GM19043 (cell line): Measurements from ENCODE around the gene CUL1.

Experiments used
- ATAC-seq: cut with Tn5 transposase; IDR thresholded peaks from one replicate; pipeline ENCODE4 v1.9.1; 2021; ENCODE audit warnings: low read depth; ENCODE audit not compliant: unreplicated experiment

CUL1 gene

GRCh38 chr7:148799893-148800555, 101.3 kb downstream of the CUL1 start:
- ATAC-seq, result no peak

- no peak for ATAC-seq
Measured at GRCh38 chr7:148800677-148801076, 102.0 kb downstream of the CUL1 start.

- ATAC-seq, result no peak
Measured at GRCh38 chr7:148802101-148802493, 103.4 kb downstream of the CUL1 start.

GRCh38 chr7:148803094-148803493, 104.4 kb downstream of the CUL1 start:
- ATAC-seq, result no peak

- no peak for ATAC-seq
Measured at GRCh38 chr7:148804343-148805235, 105.9 kb downstream of the CUL1 start.

GRCh38 chr7:148806187-148806586, 107.5 kb downstream of the CUL1 start:
- ATAC-seq, result no peak

- no peak for ATAC-seq
Measured at GRCh38 chr7:148807436-148807835, 108.7 kb downstream of the CUL1 start.

- ATAC-seq, result no peak
Measured at GRCh38 chr7:148809856-148810255, 111.2 kb downstream of the CUL1 start.

- ATAC-seq, result no peak
Measured at GRCh38 chr7:148811892-148812291, 113.2 kb downstream of the CUL1 start.

- no peak for ATAC-seq
Measured at GRCh38 chr7:148813890-148814289, 115.2 kb downstream of the CUL1 start.

- no peak for ATAC-seq
Measured at GRCh38 chr7:148814922-148815559, 116.3 kb downstream of the CUL1 start.

GRCh38 chr7:148815612-148816011, 116.9 kb downstream of the CUL1 start:
- ATAC-seq, result no peak

- ATAC-seq, result no peak
Measured at GRCh38 chr7:148819697-148820360, 121.1 kb downstream of the CUL1 start.

GRCh38 chr7:148821422-148821821, 122.7 kb downstream of the CUL1 start:
- no peak for ATAC-seq

- ATAC-seq, result no peak
Measured at GRCh38 chr7:148824864-148825263, 126.2 kb downstream of the CUL1 start.

GRCh38 chr7:148825338-148825737, 126.6 kb downstream of the CUL1 start:
- ATAC-seq, result no peak

- no peak for ATAC-seq
Measured at GRCh38 chr7:148828965-148829364, 130.3 kb downstream of the CUL1 start.

GRCh38 chr7:148830897-148831692, 132.4 kb downstream of the CUL1 start:
- no peak for ATAC-seq

- ATAC-seq, result no peak
Measured at GRCh38 chr7:148831782-148832181, 133.1 kb downstream of the CUL1 start.

- no peak for ATAC-seq
Measured at GRCh38 chr7:148834605-148835004, 135.9 kb downstream of the CUL1 start.
